Body of pancreas (tissue), 4 donors: ENCODE measurements around the gene TF.

Experiments
- CTCF ChIP-seq, 7 experiments: fragments of 450-650 bp in 4 of 7; fragments of 200-600 bp in 3 of 7; sonication (generic) in 3 of 7; IDR thresholded peaks; one replicate each; pipeline ENCODE4 v1.5.1; 2016 to 2019; ENCODE audit warnings: antibody characterized with exemption in 7 of 7
- POLR2A ChIP-seq, 3 donors: fragments of 450-650 bp; IDR thresholded peaks; one replicate each; pipeline ENCODE4 v1.6.1; 2016; ENCODE audit warnings: antibody characterized with exemption in 3 of 3, mild to moderate bottlenecking in 2 of 3

GRCh38 chr3:133745108-133745507 is 1.1 kb upstream of the TF start:
- TF ChIP-seq CTCF (IDR thresholded peaks at IDR 0.05) (no peak), POLR2A (IDR thresholded peaks at IDR 0.05) (no peak)
